ENCODE data around the gene MYO5B.

- TF ChIP-seq CTCF (IDR thresholded peaks at IDR 0.05) (no peak), POLR2AphosphoS5 (IDR thresholded peaks at IDR 0.05; ENCODE audit: low read depth, low read length) (no peak), USF2 (IDR thresholded peaks at IDR 0.05; ENCODE audit: borderline replicate concordance, low read depth, low read length) (no peak)
These were observed 367.0 kb downstream of the MYO5B start for GRCh38 chr18:49827996-49828395.

All from SK-N-SH (cell line).